ENCODE results near the gene C1orf174. TPM values are rescaled to one million over a fixed set of nuclear protein-coding genes. Genes with fewer than 3 reads are reported as not detected.

Gene C1orf174
- polyA plus RNA-seq, 3 donors, result 19.1 to 46.0 (median 21.3) TPM

DNA sequence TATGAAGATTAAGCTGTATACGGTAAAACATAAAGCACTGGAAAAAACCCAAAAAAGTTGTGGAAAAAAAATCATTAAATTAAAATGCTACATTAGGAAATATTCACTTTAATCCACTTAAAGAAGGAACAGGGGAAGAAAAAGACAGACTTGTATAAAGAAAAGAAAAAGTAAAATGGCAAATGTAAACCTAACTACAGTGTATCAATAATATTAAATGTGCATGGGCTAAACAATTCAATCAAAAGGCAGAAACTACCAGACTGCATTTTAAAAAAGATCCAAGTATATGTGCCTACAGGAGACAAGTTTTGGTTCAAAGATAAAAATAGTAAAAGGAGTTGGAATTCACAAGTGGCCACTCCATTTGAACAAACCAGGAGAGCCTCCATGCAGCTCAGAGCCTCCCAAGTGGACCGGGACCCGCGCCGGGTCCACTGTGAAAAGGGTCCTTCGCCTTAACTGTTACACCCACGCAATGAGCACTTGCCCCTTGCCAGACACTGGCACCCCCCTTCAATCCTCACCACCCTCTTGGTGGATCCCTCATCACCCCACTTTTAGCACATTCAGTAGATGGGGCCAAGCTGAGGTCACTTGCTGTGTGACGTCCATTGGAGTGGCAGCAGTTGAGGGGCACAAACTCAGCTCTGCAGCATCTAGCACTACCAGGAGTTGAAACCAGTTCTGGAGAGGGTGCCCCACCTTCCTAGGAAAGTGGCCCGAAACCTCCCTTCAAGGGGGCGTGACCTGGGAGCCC, 898 bp downstream of the C1orf174 start:
- H3K36me3 ChIP-seq (replicated peaks in 1 of 2; ENCODE audit: control insufficient read depth in 1 of 2, insufficient read depth in 2 of 2, low read length in 2 of 2), result peaks cover 15 to 22% of the 10 kb centered on the region in 2 donors
- peak overlapping the region; percentile 52 to 94 for H3K27ac ChIP-seq (ENCODE audit: low read depth in 1 of 2, low read length in 2 of 2)
- no peaks in the 10 kb centered on the region for H3K27me3 ChIP-seq (ENCODE audit: control insufficient read depth in 2 of 2, insufficient read depth in 2 of 2, low read length in 2 of 2)
- Mint-ChIP-seq H3K27ac (peak overlapping the region in 6 of 7 donors; percentile 25 to 100 (median 99)), H3K9me3 (peaks cover 7 to 14% (median 11%) of the 10 kb centered on the region in 7 donors), H3K4me1 (peaks cover 25% of the 10 kb centered on the region), H3K27me3 (ENCODE audit: low read depth in 3 of 3) (peaks cover 0 to 4% (median 1%) of the 10 kb centered on the region in 3 donors), H3K4me3 (peak overlapping the region; percentile 86 to 94), H3K36me3 (peaks cover 25 to 32% of the 10 kb centered on the region in 2 donors)
- peaks cover 57% of the 10 kb centered on the region for H3K79me2 ChIP-seq (ENCODE audit: insufficient read depth, low read length)
- H4K20me1 ChIP-seq (ENCODE audit: insufficient read depth, low read length), result peaks cover 25% of the 10 kb centered on the region
- no peak for DNase-seq
- H3K4me3 ChIP-seq (replicated peaks in 1 of 3; ENCODE audit: low read depth in 2 of 3, low read length in 3 of 3), result peak overlapping the region; percentile 59 to 97 (median 89)
- intact Hi-C loops (cut with micrococcal nuclease), result loop anchor here (5.0 to 10.0 kb wide), 2 partner anchors 42 to 244 kb away; partner anchors contain the start of genes CEP104 (in 1 of the 2), DFFB (in 1 of the 2), TP73 (in 1 of the 2) and WRAP73 (in 1 of the 2)
- peak overlapping the region; percentile 85 for H3K9ac ChIP-seq (ENCODE audit: insufficient read depth, low read length, poor library complexity, severe bottlenecking)
- H3K9me3 ChIP-seq (replicated peaks in 1 of 2; ENCODE audit: control insufficient read depth in 1 of 2, insufficient read depth in 1 of 2, low read length in 2 of 2), result peaks cover 5 to 10% of the 10 kb centered on the region in 2 donors
- peaks cover 9 to 21% of the 10 kb centered on the region in 2 donors for H3K4me1 ChIP-seq (ENCODE audit: control insufficient read depth in 1 of 2, insufficient read depth in 2 of 2, low read length in 2 of 2)
- H3K4me2 ChIP-seq (replicated peaks; ENCODE audit: extremely low read depth, low read length, poor library complexity, severe bottlenecking), result peak overlapping the region; percentile 75
- WGBS (ENCODE audit: insufficient coverage), result 49% methylated on average over 9 of the region's 10 CpGs
- H2AFZ ChIP-seq (ENCODE audit: insufficient read depth, low read depth, low read length, poor library complexity, severe bottlenecking), result peak overlapping the region; percentile 94
- no peak for TF ChIP-seq CTCF (IDR thresholded peaks at IDR 0.05)

DNA sequence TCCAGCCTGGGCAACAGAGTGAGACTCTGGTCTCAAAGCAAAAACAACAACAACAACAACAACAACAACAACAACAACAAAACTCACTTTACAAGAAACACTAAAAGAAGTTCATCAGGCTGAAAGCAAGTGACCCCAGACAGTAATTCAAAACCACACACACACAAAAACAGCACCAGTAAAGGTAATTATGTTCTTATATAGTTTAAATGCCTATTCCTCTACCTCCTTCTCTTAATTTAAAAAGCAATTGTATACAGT, 1.7 kb downstream of the C1orf174 start:
- Histone ChIP-seq H3K27ac (ENCODE audit: low read depth in 1 of 2, low read length in 2 of 2) (no peak overlapping the region), H2AFZ (ENCODE audit: insufficient read depth, low read depth, low read length, poor library complexity, severe bottlenecking) (no peak overlapping the region), H3K4me3 (replicated peaks in 1 of 3; ENCODE audit: low read depth in 2 of 3, low read length in 3 of 3) (peak overlapping the region in 1 of 3 experiments; percentile 89), H3K27me3 (ENCODE audit: control insufficient read depth in 2 of 2, insufficient read depth in 2 of 2, low read length in 2 of 2) (no peaks in the 10 kb centered on the region), H4K20me1 (ENCODE audit: insufficient read depth, low read length) (peaks cover 31% of the 10 kb centered on the region), H3K4me1 (ENCODE audit: control insufficient read depth in 1 of 2, insufficient read depth in 2 of 2, low read length in 2 of 2) (peaks cover 11 to 25% of the 10 kb centered on the region in 2 donors), H3K36me3 (replicated peaks in 1 of 2; ENCODE audit: control insufficient read depth in 1 of 2, insufficient read depth in 2 of 2, low read length in 2 of 2) (peaks cover 15 to 22% of the 10 kb centered on the region in 2 donors), H3K9ac (ENCODE audit: insufficient read depth, low read length, poor library complexity, severe bottlenecking) (no peak overlapping the region), H3K4me2 (replicated peaks; ENCODE audit: extremely low read depth, low read length, poor library complexity, severe bottlenecking) (peak overlapping the region; percentile 75), H3K79me2 (ENCODE audit: insufficient read depth, low read length) (peaks cover 64% of the 10 kb centered on the region), H3K9me3 (replicated peaks in 1 of 2; ENCODE audit: control insufficient read depth in 1 of 2, insufficient read depth in 1 of 2, low read length in 2 of 2) (peaks cover 5 to 10% of the 10 kb centered on the region in 2 donors)
- intact Hi-C loops (cut with micrococcal nuclease), result loop anchor here (5.0 to 10.0 kb wide), 2 partner anchors 41 to 244 kb away; partner anchors contain the start of genes CEP104 (in 1 of the 2), DFFB (in 1 of the 2), TP73 (in 1 of the 2) and WRAP73 (in 1 of the 2)
- no peak for TF ChIP-seq CTCF (IDR thresholded peaks at IDR 0.05)
- Mint-ChIP-seq H3K27ac (peak overlapping the region in 3 of 7 donors; percentile 32 to 61 (median 54)), H3K27me3 (ENCODE audit: low read depth in 3 of 3) (peaks cover 0 to 3% (median 1%) of the 10 kb centered on the region in 3 donors), H3K9me3 (peaks cover 7 to 14% (median 11%) of the 10 kb centered on the region in 7 donors), H3K4me3 (no peak overlapping the region), H3K36me3 (peaks cover 25 to 35% of the 10 kb centered on the region in 2 donors), H3K4me1 (peaks cover 22% of the 10 kb centered on the region)
- DNase-seq, result no peak
